Urothelium cell line (cell line): ENCODE measurements around the gene SLC30A9.

Source experiments
- DNase-seq: peaks from one replicate; pipeline ENCODE4 v3.0.0; 2011; ENCODE audit warnings: low spot score, mixed read lengths
- FAIRE-seq: peaks from 2 replicates; lab custom pipeline; 2011; peaks lifted over from hg19 to GRCh38; lab: Jason Lieb, UNC

The SLC30A9 gene

DNA sequence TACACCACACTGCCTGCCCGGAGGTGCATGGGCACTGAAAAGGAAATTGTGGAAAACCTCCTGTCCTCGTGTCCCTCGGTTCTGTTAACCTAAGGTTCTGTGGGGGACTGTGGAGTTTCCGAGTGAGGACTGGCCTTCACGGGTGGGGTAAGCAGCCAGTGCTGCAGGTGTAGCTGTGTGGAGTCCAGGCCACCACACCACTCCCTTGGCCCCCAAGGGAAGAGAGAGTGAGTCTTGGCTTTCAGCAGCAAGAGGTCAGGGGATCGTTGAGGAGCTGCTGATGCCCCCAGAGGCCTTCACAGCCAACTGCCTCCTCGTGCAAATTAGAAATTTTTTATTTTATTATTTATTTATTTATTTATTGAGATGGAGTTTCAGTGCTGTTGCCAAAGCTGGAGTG, 141.8 kb downstream of the SLC30A9 start:
- DNase-seq (no peak), FAIRE-seq (no peak)

- no peak for DNase-seq
- FAIRE-seq: no peak
Observed at GRCh38 chr4:42133006-42133405, 142.7 kb downstream of the SLC30A9 start.

DNA sequence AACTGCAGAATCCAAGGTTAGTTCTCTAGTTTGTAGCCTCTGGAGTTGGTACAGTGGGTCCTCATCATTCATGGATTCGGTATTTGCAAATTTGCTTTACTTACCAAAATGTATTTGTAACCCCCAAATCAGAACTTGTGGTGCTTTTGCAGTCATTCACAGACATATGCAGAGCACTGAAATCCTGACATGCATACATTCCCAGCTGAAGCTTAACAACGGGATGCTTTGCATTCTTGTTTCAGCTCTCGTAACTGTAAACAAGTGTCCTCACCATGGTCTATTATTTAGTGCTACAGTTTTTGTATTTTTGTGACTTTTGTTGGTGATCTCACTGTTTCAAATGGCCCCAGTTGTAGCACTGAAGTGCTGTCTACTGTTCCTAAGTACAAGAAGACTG, 146.0 kb downstream of the SLC30A9 start:
- FAIRE-seq (no peak), DNase-seq (no peak)
